Gastroesophageal sphincter (tissue), 4 donors: ENCODE results near the gene TBC1D2B. TPM values are rescaled to one million over a fixed set of nuclear protein-coding genes. Genes with fewer than 3 reads are reported as not detected.

ENCODE experiments used
- ATAC-seq: fragments of 150-250 bp; one replicate; pipeline ENCODE4 v1.9.1; 2016; ENCODE audit warnings: mild to moderate bottlenecking, moderate library complexity
- H3K27ac ChIP-seq, 4 donors: fragments of 200-600 bp; sonication (generic) in 3 of 4; 1 replicate in 3 of 4; 2 replicates in 1 of 4; pipeline ENCODE4 v1.5.1; 2016 to 2019
- H3K27me3 ChIP-seq: fragments of 200-600 bp; sonication (generic); one replicate; pipeline ENCODE4 v1.5.1; 2019
- H3K36me3 ChIP-seq, 2 donors: fragments of 200-600 bp; sonication (generic); one replicate each; pipeline ENCODE4 v1.5.1; 2019; ENCODE audit warnings: control low read depth in 1 of 2
- H3K4me1 ChIP-seq, 3 donors: fragments of 200-600 bp; sonication (generic); 1 replicate in 2 of 3; 2 replicates in 1 of 3; pipeline ENCODE4 v1.5.1; 2016 to 2019; ENCODE audit warnings: control low read depth in 2 of 3
- H3K4me3 ChIP-seq, 2 donors: fragments of 200-600 bp; sonication (generic); one replicate each; pipeline ENCODE4 v1.5.1; 2019; ENCODE audit warnings: mild to moderate bottlenecking in 1 of 2, moderate library complexity in 1 of 2
- H3K9me3 ChIP-seq, 3 donors: fragments of 200-600 bp; sonication (generic); one replicate each; pipeline ENCODE4 v1.5.1; 2017 to 2019; ENCODE audit warnings: control low read depth in 2 of 3
- EP300 ChIP-seq: sonication (generic); formaldehyde crosslinking; IDR thresholded peaks from one replicate; pipeline ENCODE4 v1.6.1; 2017; ENCODE audit warnings: antibody characterized with exemption, mild to moderate bottlenecking
- POLR2A ChIP-seq, 2 donors: fragments of 450-650 bp; IDR thresholded peaks; one replicate each; pipeline ENCODE4 v1.6.1; 2017; ENCODE audit warnings: antibody characterized with exemption in 2 of 2, mild to moderate bottlenecking in 2 of 2, moderate library complexity in 1 of 2
- POLR2AphosphoS5 ChIP-seq: sonication (generic); formaldehyde crosslinking; IDR thresholded peaks from one replicate; pipeline ENCODE4 v1.6.1; 2017; ENCODE audit warnings: antibody characterized with exemption
- WGBS, 2 donors: methylation state at CpG; one replicate each; pipeline ENCODE4 v1.1.5; 2018; ENCODE audit warnings: low coverage in 1 of 2; 5-methylcytosine and 5-hydroxymethylcytosine counted together
- total RNA-seq, 4 donors: library from RNA; depleted of rRNA; stranded (reverse); fragments of >200 nt; gene quantifications; one replicate each; pipeline ENCODE4 v1.1.0, GENCODE V29; 2016
- TF ChIP-seq, protein P1 (sequence below), 4 experiments: fragments of 200-600 bp in 2 of 4; fragments of 450-650 bp in 2 of 4; sonication (generic) in 1 of 4; IDR thresholded peaks; one replicate each; pipeline ENCODE4 v1.5.1; 2017 to 2019; ENCODE audit warnings: antibody characterized with exemption in 4 of 4, mild to moderate bottlenecking in 2 of 4, moderate library complexity in 2 of 4

TBC1D2B gene
- total RNA-seq, 4 donors from 2014 or later, result 36.9 to 51.7 (median 46.5) TPM

DNA sequence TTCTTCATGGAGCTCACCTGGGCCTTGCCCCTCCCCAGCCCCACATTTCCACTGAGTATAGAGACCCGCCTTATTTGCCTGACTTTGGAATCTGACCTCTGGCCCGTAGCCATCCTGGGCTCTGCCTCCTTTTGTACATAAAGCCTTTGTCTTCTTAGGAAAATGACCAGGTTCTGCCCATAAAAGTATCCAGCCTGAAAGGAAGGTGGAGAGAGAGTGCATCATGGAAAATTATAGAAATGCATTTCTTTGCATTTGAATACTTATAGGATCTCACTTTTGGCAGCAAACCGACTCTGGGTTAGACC, 11.2 kb upstream of the TBC1D2B start:
- no peak overlapping the region for H3K27ac ChIP-seq
- H3K4me1 ChIP-seq, result peaks cover 0 to 22% (median 4%) of the 10 kb centered on the region in 3 donors
- 88 to 100% methylated on average over 1 to 3 of the region's 3 CpGs for WGBS, 2 donors
- H3K4me3 ChIP-seq, result no peak overlapping the region
- no peaks in the 10 kb centered on the region for H3K27me3 ChIP-seq
- no peaks in the 10 kb centered on the region for H3K9me3 ChIP-seq
- no peaks in the 10 kb centered on the region for H3K36me3 ChIP-seq
- ATAC-seq, result no peak
- TF ChIP-seq POLR2AphosphoS5 (no peak), POLR2A (IDR thresholded peaks at IDR 0.05) (no peak), EP300 (no peak)
- TF ChIP-seq, protein P1, sequence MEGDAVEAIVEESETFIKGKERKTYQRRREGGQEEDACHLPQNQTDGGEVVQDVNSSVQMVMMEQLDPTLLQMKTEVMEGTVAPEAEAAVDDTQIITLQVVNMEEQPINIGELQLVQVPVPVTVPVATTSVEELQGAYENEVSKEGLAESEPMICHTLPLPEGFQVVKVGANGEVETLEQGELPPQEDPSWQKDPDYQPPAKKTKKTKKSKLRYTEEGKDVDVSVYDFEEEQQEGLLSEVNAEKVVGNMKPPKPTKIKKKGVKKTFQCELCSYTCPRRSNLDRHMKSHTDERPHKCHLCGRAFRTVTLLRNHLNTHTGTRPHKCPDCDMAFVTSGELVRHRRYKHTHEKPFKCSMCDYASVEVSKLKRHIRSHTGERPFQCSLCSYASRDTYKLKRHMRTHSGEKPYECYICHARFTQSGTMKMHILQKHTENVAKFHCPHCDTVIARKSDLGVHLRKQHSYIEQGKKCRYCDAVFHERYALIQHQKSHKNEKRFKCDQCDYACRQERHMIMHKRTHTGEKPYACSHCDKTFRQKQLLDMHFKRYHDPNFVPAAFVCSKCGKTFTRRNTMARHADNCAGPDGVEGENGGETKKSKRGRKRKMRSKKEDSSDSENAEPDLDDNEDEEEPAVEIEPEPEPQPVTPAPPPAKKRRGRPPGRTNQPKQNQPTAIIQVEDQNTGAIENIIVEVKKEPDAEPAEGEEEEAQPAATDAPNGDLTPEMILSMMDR (IDR thresholded peaks at IDR 0.05), result no peak

DNA sequence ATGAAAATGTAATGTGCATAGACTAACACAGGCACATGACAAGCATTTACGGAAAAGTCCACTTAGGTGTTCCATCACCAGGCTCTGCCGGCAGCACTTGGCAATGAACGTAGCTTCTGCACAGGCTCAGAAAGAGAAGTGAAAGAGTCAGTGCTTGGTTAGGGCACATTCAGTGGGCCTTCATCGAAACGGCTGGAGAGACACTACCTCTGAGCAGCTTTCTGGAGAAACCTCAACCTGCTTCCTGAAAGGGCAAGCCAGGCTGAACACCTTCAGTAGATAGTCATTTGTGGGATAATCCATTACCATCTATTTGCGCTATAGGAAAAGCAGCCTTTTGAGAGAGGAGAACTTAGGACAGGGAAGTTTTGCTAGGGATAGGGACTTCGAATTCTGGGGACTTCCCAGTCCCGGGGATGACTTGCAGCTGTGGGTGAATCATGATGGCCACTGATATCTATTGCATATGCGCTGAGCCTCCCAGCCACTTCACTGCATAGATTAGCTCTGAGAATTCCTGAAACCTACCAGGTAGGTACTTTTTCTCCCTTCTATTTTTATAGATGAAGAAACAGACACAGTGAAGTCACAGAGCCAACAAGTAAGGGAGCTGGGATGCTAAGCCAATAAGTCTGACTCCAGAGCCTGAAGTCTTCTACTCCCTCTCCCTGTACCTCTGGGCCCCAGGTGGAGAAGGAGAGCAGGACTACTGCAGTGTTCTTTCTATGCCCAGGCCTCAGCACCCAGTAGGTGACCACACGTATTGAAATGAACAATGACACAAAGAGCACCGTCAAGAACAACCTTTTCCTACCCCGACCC, 10.7 kb upstream of the TBC1D2B start:
- no peak for ATAC-seq
- no peaks in the 10 kb centered on the region for H3K9me3 ChIP-seq
- no peaks in the 10 kb centered on the region for H3K27me3 ChIP-seq
- no peak for TF ChIP-seq POLR2A (IDR thresholded peaks at IDR 0.05)
- TF ChIP-seq, protein P1 (IDR thresholded peaks at IDR 0.05), result no peak
- no peak for TF ChIP-seq POLR2AphosphoS5
- no peak for TF ChIP-seq EP300
- peaks cover 0 to 16% (median 4%) of the 10 kb centered on the region in 3 donors for H3K4me1 ChIP-seq
- H3K27ac ChIP-seq, result no peak overlapping the region
- H3K36me3 ChIP-seq, result no peaks in the 10 kb centered on the region
- 70 to 84% methylated on average over 2 to 10 of the region's 12 CpGs for WGBS, 2 donors
- H3K4me3 ChIP-seq, result no peak overlapping the region

DNA sequence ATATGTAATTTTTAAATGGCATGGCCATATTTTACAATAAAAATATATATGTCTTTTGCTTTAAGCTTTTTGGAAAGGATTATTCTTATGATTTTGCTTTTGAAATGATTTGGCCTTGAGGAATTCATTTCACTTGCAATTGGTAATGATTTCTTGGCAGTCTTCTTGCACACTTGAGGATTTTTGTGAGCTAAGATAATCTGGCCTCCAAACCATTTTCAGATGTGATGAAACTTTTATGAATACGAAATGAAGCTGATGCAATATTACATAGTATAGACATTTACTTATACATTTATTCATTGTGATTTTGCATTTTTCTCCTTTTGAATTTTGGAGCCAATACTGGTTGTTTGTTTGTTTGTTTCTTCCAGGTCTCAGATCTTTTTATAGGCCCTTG, 8.4 kb upstream of the TBC1D2B start:
- no peak for ATAC-seq
- Histone ChIP-seq H3K4me3 (no peak overlapping the region), H3K27me3 (no peaks in the 10 kb centered on the region), H3K27ac (no peak overlapping the region), H3K9me3 (no peaks in the 10 kb centered on the region), H3K36me3 (no peaks in the 10 kb centered on the region), H3K4me1 (no peaks in the 10 kb centered on the region)
- no peak for TF ChIP-seq POLR2A (IDR thresholded peaks at IDR 0.05)
- TF ChIP-seq EP300, result no peak
- TF ChIP-seq, protein P1 (IDR thresholded peaks at IDR 0.05), result no peak
- no peak for TF ChIP-seq POLR2AphosphoS5
- 64 to 81% methylated on average over 1 of the region's 1 CpG for WGBS, 2 donors

DNA sequence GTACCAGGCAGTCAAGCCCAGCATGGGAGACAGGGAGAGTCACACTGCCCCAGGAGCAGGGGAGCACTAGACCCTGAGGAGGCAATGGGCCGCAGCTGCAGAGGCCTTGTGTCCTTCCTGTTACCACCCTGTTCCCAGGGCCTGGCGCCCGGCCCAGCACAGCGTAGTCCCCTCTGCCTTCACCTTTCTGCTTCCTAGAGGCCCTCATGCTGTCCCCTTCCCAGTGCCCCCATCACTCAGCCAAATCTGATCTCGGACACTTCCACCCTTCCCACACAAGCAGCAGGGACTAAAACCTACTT, 6.9 kb upstream of the TBC1D2B start:
- no peaks in the 10 kb centered on the region for H3K4me1 ChIP-seq
- WGBS, 2 donors, result 94% methylated on average over 2 of the region's 5 CpGs; no CpG with 5 or more reads in 1 of the 2 donors
- no peak overlapping the region for H3K4me3 ChIP-seq
- no peaks in the 10 kb centered on the region for H3K9me3 ChIP-seq
- no peak for ATAC-seq
- no peaks in the 10 kb centered on the region for H3K36me3 ChIP-seq
- H3K27me3 ChIP-seq, result no peaks in the 10 kb centered on the region
- no peak overlapping the region for H3K27ac ChIP-seq
- no peak for TF ChIP-seq EP300
- TF ChIP-seq POLR2A (IDR thresholded peaks at IDR 0.05), result no peak
- TF ChIP-seq, protein P1 (IDR thresholded peaks at IDR 0.05), result no peak
- TF ChIP-seq POLR2AphosphoS5, result no peak
